ENCODE data around the gene KATNAL2. TPM values are rescaled to one million over a fixed set of nuclear protein-coding genes. Genes with fewer than 3 reads are reported as not detected.

The KATNAL2 gene
- total RNA-seq, 1 donor from 2014 or later, result 5.2 TPM

DNA sequence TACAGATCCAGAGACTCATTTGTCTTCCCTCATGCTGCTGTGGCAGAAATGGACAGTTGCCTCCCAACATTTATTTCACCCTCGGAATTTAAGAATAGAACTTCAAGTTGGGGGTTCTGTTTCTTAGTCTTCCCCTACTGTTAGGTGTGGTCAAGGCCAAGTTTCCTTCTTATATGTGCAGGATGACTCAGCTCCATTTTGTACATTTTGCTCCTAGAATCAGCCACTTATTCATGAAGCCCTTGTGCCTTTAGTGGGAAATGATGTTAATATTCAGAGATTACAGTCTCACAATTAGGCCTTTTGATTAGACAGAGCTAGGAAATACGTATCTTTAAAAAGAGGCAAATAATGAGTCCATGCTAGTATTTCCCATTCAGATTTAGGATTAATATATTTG lies 164.2 kb downstream of the KATNAL2 start:
- Histone ChIP-seq H3K4me3 (no peak overlapping the region), H3K27me3 (no peaks in the 10 kb centered on the region), H3K36me3 (no peaks in the 10 kb centered on the region), H3K9me3 (no peaks in the 10 kb centered on the region), H3K27ac (no peak overlapping the region), H3K4me1 (no peaks in the 10 kb centered on the region)
- DNase-seq (ENCODE audit: extremely low spot score in 2 of 2), result no peak
- intact Hi-C loops (cut with DNase I), result no loop called here
- TF ChIP-seq POLR2AphosphoS5 (IDR thresholded peaks at IDR 0.05; ENCODE audit: insufficient read depth in 1 of 2, low read depth in 1 of 2) (no peak), POLR2A (IDR thresholded peaks at IDR 0.05) (no peak)
- TF ChIP-seq, protein P1, sequence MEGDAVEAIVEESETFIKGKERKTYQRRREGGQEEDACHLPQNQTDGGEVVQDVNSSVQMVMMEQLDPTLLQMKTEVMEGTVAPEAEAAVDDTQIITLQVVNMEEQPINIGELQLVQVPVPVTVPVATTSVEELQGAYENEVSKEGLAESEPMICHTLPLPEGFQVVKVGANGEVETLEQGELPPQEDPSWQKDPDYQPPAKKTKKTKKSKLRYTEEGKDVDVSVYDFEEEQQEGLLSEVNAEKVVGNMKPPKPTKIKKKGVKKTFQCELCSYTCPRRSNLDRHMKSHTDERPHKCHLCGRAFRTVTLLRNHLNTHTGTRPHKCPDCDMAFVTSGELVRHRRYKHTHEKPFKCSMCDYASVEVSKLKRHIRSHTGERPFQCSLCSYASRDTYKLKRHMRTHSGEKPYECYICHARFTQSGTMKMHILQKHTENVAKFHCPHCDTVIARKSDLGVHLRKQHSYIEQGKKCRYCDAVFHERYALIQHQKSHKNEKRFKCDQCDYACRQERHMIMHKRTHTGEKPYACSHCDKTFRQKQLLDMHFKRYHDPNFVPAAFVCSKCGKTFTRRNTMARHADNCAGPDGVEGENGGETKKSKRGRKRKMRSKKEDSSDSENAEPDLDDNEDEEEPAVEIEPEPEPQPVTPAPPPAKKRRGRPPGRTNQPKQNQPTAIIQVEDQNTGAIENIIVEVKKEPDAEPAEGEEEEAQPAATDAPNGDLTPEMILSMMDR (IDR thresholded peaks at IDR 0.05), result no peak

DNA sequence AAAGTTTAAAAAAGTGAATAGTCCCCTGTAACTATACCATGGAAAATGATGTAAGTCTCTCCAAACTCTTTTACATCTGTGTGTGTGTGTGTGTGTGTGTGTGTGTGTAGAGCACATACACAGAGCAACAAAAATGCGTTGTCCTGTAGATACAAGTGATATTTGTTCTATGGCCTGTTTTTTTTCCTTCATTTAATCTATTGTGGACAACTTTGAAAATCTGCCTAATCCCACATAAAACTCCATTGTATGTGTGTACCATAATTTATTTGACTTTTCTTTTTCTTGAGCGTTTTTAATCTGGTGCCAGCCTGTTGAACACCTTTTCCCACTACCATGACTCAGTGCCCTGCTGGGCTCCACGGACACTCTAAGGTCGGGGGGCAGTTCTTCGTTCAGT lies 170.3 kb downstream of the KATNAL2 start:
- H3K4me3 ChIP-seq, result no peak overlapping the region
- TF ChIP-seq, protein P1 (IDR thresholded peaks at IDR 0.05), result no peak
- TF ChIP-seq POLR2AphosphoS5 (IDR thresholded peaks at IDR 0.05; ENCODE audit: insufficient read depth in 1 of 2, low read depth in 1 of 2) (no peak), POLR2A (IDR thresholded peaks at IDR 0.05) (no peak)
- H3K9me3 ChIP-seq, result no peaks in the 10 kb centered on the region
- no peak for DNase-seq (ENCODE audit: extremely low spot score in 2 of 2)
- H3K27ac ChIP-seq, result no peak overlapping the region
- no peaks in the 10 kb centered on the region for H3K4me1 ChIP-seq
- no peaks in the 10 kb centered on the region for H3K27me3 ChIP-seq
- no peaks in the 10 kb centered on the region for H3K36me3 ChIP-seq
- intact Hi-C loops (cut with DNase I), result no loop called here

DNA sequence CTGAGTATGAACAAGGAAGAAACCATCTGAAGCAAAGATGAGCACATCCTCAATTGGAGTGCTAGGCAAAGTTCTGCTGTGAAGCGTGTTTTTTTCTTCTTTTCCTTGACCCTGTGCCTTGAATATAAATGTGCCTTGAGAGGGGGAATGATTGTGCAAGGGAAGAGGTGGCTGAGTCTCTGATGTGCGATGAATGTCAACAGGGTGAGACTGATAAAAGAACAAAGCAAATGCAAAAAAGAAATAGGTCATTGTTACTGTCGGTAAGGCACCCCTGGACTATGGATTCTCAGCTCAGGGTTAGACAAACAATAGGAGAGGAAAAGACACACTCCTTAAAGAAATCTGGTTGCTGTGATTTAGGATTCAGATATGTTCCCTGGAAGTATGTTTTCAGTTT lies 178.4 kb downstream of the KATNAL2 start:
- no peaks in the 10 kb centered on the region for H3K9me3 ChIP-seq
- no peaks in the 10 kb centered on the region for H3K36me3 ChIP-seq
- TF ChIP-seq, protein P1 (IDR thresholded peaks at IDR 0.05), result no peak
- TF ChIP-seq POLR2A (IDR thresholded peaks at IDR 0.05) (no peak), POLR2AphosphoS5 (IDR thresholded peaks at IDR 0.05; ENCODE audit: insufficient read depth in 1 of 2, low read depth in 1 of 2) (no peak)
- no peak for DNase-seq (ENCODE audit: extremely low spot score in 2 of 2)
- H3K4me1 ChIP-seq, result no peaks in the 10 kb centered on the region
- intact Hi-C loops (cut with DNase I), result no loop called here
- no peak overlapping the region for H3K4me3 ChIP-seq
- no peaks in the 10 kb centered on the region for H3K27me3 ChIP-seq
- no peak overlapping the region for H3K27ac ChIP-seq

DNA sequence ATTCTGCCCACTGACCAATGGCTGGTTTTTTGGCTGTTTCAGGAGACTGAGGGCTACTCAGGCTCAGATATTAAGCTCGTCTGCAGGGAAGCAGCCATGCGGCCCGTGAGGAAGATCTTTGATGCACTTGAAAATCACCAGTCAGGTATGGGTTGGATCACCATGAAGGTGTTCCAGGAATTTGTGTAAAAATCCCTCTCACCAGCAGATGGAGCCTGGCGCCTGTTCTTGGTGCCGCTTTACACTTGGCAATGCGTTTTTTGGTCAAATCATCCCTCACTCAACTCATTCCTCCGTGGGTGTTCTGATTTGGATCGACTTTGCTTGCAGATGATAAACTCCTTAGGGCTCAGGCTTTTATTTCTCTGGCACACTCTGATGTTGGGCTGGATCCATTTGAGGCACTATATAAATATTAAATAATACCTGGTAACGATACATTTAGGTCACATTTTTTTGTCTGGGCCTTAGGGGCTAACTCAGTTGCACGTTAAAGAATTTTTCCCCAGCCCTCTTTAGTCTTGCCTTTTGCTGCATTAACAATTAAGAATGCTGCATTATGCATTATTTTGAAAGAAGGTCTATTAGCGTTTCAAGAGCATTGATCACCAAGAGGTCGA lies 182.9 kb downstream of the KATNAL2 start:
- H3K9me3 ChIP-seq, result no peaks in the 10 kb centered on the region
- peaks cover 0 to 4% of the 10 kb centered on the region in 2 donors for H3K36me3 ChIP-seq
- no peak overlapping the region for H3K4me3 ChIP-seq
- no peaks in the 10 kb centered on the region for H3K27me3 ChIP-seq
- TF ChIP-seq POLR2A (IDR thresholded peaks at IDR 0.05) (no peak), POLR2AphosphoS5 (IDR thresholded peaks at IDR 0.05; ENCODE audit: insufficient read depth in 1 of 2, low read depth in 1 of 2) (no peak)
- TF ChIP-seq, protein P1 (IDR thresholded peaks at IDR 0.05), result peak in 2 of 3 experiments; percentile 17 to 52
- H3K27ac ChIP-seq, result no peak overlapping the region
- no peak for DNase-seq (ENCODE audit: extremely low spot score in 2 of 2)
- intact Hi-C loops (cut with DNase I), result no loop called here
- no peaks in the 10 kb centered on the region for H3K4me1 ChIP-seq

DNA sequence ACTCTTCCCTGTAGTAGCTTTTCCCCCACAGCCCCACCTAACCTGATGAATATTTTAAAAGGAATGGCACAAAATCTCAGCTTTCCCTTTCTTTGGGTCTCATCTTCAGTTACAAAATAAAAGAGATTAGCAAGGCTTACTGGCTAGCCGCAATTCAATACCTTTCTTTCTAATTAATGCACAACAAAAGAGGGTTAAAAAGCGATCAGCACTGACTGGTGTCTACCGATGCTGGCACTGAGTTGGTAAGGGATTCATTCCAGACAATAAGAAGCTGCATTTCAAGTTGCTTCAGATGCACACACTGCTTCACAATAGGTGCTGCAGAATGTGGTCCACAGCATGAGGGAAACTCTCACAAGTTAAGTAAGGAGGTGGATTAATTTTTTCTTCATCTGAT lies 191.0 kb downstream of the KATNAL2 start:
- no peak overlapping the region for H3K27ac ChIP-seq
- DNase-seq (ENCODE audit: extremely low spot score in 2 of 2), result no peak
- no peaks in the 10 kb centered on the region for H3K27me3 ChIP-seq
- H3K4me3 ChIP-seq, result no peak overlapping the region
- no peaks in the 10 kb centered on the region for H3K4me1 ChIP-seq
- H3K36me3 ChIP-seq, result peaks cover 5 to 35% of the 10 kb centered on the region in 2 donors
- TF ChIP-seq POLR2AphosphoS5 (IDR thresholded peaks at IDR 0.05; ENCODE audit: insufficient read depth in 1 of 2, low read depth in 1 of 2) (no peak), POLR2A (IDR thresholded peaks at IDR 0.05) (no peak)
- TF ChIP-seq, protein P1 (IDR thresholded peaks at IDR 0.05), result no peak
- intact Hi-C loops (cut with DNase I), result no loop called here
- no peaks in the 10 kb centered on the region for H3K9me3 ChIP-seq
